Activated naive CD8-positive, alpha-beta T cell treated with anti-CD3 and anti-CD28 coated beads, Interleukin-2, amount 50 U/mL, for 16 hours (primary cell): ENCODE results near the gene COL5A2.
A peak's percentile ranks its signal among the peaks of the same experiment; 100 is the strongest.

Source experiments
- DNase-seq: peaks from one replicate; pipeline ENCODE4 v3.0.0-alpha.2; 2020; ENCODE audit warnings: low read depth, low spot score

The COL5A2 gene

DNA sequence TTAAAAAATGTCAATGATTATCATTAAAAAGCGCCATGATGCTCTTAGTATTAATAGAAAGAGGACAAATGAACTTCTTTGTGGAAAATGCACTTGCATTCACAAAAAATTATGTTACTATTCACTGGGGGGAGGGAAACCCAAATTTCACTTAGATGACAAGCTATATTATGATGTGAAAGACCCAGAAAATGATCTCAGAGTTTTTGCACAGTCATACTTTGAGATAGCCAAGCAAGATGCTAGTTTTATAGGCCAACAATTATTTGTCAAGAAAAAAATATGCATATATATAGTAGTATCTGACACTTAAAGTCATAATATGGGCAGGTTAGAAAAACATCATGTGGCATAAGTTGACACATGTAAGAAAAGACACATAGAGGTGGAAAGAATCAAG, 31.6 kb downstream of the COL5A2 start:
- DNase-seq = no peak

DNA sequence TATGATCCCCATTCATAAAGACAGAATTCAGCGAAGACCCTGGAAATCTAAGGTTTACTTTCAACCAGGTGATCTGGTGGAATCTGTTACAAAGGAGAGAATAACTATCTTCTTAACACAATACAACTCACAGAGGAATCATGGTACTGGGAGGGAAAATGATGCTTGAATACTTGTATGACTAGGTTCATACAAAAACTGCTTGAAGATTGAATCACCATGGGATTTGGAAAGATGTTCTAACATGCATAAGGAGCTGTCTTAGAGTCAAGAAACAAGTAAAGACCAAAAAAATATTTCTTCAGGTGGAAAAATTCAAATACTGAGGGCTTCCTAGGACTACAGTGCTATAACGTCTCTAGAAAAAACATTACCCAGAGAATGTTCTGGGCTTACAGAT, 32.2 kb downstream of the COL5A2 start:
- no peak for DNase-seq

DNA sequence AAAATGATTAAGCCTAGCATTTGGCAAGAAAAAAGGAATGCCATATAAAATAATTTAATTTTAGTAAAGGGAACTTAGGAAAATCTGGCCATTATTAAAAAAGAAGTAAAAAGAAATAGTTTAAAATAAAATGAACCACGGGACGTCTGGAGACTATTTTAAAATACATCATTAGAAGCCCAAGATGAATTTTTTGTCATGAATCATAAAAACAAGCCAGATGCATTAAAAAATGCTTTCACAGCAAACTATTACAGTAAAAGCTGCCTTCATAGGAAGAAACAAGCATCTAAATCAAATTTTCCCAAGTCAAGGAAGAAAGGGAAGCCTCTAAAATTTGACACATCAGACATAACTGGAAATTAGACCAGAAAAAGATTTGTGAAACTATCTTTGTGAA, 33.0 kb downstream of the COL5A2 start:
- no peak for DNase-seq

GRCh38 chr2:189144700-189145211, 34.8 kb downstream of the COL5A2 start:
- no peak for DNase-seq

GRCh38 chr2:189143925-189144324, 35.6 kb downstream of the COL5A2 start:
- DNase-seq = no peak

DNA sequence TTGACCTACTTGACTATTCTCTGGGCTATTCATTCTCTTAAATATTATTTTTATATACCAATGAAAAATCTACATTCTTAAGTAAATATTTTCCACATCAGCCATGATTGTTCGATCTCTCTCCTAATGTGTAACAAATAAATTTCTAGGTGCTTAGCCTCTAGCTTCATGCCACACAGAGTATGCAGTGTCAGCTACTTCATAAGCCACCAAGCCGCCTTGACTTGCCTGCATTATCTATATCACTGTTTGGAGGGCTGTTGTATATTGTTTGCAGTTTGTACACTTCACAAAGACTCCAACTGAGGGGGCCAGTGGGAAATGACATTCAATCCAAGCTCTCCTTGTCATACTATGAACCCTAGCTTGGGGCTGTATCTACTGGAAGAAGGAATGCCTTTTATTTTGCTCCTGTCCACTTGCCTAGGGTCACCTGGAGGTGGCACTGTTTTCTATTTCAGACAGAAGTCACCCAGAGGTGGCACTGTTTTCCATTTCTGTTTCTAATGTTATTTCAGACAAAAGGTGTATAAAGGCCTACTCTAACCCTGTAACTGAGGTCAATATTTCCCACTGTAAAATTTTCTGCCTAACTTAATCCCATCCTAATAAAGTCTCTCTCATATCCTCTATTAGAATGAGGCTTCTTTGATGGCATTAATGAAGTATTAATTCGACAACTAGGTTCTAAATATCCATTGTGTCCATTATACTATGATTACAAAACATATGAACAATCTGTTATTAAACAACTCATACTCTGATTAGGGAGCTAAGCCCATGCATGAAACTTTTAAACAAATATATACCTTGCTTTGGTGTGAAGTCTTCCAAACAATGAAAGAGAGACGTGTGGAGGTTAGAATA, 36.4 kb downstream of the COL5A2 start:
- DNase-seq = peak; percentile 19

- DNase-seq = no peak
Observed at GRCh38 chr2:189138800-189139199, 40.8 kb downstream of the COL5A2 start.

DNA sequence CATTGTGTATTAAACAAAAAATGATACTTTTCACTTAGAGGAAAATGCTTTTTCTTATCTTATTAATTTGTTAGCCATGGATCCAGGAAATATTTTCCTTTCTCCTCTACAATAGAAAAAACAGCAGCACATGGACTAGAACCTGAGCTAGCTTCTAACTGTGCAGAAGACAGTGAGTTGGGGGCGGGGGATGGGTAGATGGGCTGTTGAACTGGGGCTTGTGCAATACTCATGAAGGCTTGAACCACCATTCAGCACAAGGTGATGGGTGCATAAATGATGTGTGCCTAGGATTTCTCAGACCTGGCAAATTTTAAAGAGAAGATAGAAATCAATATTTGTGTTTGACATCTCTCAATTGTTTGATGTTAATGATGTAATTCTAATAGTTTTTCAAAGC, 42.0 kb downstream of the COL5A2 start:
- no peak for DNase-seq

- no peak for DNase-seq
Observed at GRCh38 chr2:189134485-189134884, 45.1 kb downstream of the COL5A2 start.

DNA sequence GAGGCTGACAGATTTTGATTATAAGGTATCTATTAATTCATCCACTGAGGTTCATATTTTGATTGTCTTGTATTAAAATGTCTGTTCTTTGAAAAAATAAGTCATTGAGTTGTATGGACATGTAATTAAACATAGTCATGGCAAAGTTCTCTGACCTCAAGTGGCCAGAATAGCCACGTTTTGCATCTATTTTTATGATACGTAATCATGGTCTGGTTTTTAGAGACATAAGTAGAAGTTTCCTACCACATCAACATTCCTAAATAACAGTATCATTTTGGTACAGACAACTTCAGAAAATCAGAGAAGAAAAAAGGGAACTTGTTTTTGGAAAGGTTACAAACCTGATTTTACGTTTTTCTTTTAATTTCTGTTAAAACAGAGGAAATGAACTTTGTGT, 47.6 kb downstream of the COL5A2 start:
- DNase-seq = no peak

DNA sequence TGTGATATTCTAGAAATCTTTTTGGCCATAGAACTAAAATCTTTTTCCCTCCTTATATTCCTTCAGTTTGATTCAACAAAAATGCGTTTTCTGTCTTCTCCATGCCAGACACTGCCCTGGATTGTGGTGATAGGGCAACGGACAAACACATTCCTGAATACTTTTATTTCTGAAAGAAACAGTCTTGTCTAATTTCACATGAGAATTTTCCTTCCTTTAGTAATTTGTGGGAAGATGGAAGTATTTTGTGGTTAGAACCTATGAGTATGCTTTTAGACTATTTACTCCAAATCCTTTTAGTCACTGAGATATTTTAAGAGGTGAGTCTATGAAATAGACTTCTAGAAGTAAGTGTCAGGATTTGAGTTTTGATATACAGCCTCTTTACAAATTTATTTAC, 49.6 kb downstream of the COL5A2 start:
- no peak for DNase-seq

- DNase-seq = no peak
Observed at GRCh38 chr2:189128970-189129369, 50.6 kb downstream of the COL5A2 start.

- no peak for DNase-seq
Observed at GRCh38 chr2:189127756-189128155, 51.8 kb downstream of the COL5A2 start.

DNA sequence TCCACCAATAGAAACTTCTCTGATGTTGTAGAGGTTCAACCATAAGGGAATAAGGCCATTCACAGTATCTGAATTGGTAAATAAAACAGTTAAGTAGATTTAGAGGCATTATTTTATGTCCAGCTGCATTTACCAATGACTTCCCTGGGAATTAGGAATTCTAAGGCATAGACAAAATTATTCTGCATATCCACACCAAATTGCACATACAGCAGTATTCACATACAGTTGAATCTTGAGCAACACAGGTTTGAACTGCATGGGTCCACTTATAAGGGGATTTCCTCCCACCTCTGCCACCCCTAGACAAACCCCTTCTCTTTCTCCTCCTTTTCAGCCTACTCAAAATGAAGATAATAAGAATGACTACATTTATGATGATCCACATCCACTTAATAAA, 54.4 kb downstream of the COL5A2 start:
- DNase-seq = no peak

GRCh38 chr2:189124175-189124574, 55.4 kb downstream of the COL5A2 start:
- no peak for DNase-seq

DNA sequence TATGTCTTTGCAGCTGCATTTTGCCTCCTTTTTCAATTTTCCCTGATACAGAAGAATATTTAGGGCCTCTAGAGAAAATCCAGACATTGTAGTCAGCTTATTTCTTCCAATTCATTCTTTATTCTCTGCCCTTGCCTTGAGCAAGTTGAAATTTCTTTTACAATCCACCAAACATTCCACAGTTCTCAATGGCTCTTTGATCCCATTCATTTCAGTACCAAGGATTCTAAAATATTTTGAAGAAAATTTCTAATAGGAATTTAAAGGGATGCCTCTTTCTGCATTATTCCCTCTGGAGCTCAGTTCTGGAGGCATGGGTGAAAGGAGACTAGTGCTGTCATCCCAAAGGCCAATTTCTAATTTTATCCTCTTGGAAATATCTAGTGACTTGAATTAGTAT, 61.2 kb downstream of the COL5A2 start:
- no peak for DNase-seq

- no peak for DNase-seq
Observed at GRCh38 chr2:189116979-189117378, 62.6 kb downstream of the COL5A2 start.

DNA sequence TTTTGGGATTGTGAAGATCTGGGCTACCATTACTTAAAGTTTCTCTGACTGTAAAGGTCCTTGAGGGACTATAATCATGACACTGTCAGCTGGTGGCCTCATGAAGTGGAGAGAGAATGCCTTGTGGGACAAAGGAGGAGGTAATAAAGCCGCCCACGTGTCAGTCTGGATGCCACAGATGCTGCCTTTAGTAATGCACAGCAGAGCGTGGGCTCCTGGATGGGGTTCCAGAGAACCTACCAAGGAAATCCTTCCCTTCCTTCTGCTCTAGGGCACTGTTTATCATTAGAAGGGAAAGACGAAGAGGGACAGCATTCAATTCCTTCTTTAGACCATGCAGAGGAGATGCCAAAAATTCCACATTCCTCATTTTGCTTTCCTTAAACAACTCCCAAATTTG, 63.5 kb downstream of the COL5A2 start:
- no peak for DNase-seq

- DNase-seq = no peak
Observed at GRCh38 chr2:189115126-189115525, 64.4 kb downstream of the COL5A2 start.

GRCh38 chr2:189113963-189114362, 65.6 kb downstream of the COL5A2 start:
- no peak for DNase-seq

- DNase-seq = no peak
Observed at GRCh38 chr2:189111063-189111715, 68.4 kb downstream of the COL5A2 start.

DNA sequence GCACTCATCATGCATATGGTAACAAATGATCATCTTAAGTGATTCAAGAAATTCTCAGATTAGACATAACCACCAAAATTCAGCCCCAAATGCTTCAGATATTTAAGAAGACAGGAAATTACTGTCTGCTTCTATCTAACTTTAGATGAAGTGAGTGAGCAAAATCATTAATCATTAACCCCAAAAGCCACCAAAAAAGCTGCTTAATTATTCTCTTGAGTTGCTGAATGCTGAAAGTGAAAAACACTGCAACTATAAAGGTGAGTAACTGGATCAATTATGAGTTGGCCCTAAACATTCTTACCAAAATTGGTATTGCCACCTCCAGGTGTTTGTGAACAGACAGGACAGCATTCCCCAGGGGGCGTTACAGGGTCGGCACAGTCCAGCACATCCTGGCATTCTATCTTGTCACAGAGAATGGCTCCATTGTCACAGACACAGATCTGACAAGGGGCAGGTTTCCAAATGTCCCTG, 69.6 kb downstream of the COL5A2 start:
- no peak for DNase-seq

DNA sequence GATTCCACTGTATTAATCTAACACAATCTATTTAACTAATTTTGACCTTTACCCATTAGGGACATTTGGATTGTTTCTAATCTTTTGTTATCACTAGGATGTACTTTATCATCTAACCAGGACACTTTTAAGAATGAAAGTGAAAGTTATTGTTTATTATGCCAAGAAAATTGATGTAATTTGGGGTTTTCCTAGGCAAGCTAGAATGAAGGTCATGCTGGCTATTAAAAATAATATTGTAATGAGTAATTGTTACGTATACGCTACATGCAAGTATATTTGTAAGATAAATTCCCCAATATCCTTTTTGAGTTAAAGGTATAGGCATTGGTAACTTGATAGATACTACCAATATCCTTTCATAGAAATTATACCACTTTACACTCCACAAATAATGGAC, 74.6 kb downstream of the COL5A2 start:
- DNase-seq = no peak
